GM18505 (cell line): ENCODE results near the gene EHD4.

Experiments used
- ATAC-seq: cut with Tn5 transposase; IDR thresholded peaks from one replicate; pipeline ENCODE4 v1.9.1; 2021; ENCODE audit not compliant: unreplicated experiment
- POLR2A ChIP-seq: IDR thresholded peaks from 4 replicates; pipeline ENCODE4 v1.6.1; 2011; ENCODE audit warnings: borderline replicate concordance; ENCODE audit not compliant: insufficient read depth, insufficient read length; ENCODE audit errors: extremely low read depth

EHD4 gene

GRCh38 chr15:41950489-41950888 lies 21.9 kb downstream of the EHD4 start:
- TF ChIP-seq POLR2A: no peak
- no peak for ATAC-seq

DNA sequence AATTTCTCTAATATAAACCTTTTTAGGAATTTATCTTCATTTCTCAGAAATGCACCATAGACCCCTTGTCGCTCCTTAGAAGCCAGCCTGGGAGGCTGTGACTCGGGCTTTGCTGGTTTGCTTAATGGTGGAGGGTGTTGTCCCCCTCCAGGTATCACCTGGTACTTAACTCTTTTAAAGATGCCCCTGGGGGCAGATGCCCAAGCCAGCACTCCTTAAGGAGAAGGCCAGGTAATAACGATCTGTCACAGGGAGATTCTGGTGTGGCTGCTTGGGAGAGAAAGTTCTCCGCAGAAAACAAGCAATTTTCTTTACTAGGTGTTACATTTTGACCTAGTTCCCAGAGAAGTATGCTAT lies 22.3 kb downstream of the EHD4 start:
- ATAC-seq: no peak
- TF ChIP-seq POLR2A: no peak

GRCh38 chr15:41949401-41950126 lies 22.8 kb downstream of the EHD4 start:
- TF ChIP-seq POLR2A: no peak
- ATAC-seq: no peak

- no peak for TF ChIP-seq POLR2A
- ATAC-seq: no peak
These were observed 23.9 kb downstream of the EHD4 start for GRCh38 chr15:41948490-41948889.

GRCh38 chr15:41946970-41947369 lies 25.4 kb downstream of the EHD4 start:
- no peak for ATAC-seq
- no peak for TF ChIP-seq POLR2A

DNA sequence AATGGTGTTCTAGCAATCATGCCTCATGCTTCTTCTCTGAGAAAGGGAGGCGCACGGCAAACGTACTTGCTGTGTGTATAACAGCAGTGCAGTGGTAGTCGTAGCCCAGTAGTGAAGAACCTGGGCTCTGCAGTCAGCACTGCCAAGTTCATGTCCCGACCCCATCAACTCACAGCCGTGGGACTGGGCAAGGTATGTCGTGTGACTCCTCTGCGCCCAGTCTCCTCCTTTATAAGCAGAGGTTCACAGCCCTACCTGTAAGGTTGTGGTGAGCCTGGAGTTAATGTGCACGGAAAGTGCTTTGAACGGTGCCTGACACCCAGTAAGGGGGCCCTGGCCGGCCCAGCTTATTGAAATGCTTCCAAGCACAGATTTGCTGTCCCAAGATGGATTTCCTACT lies 26.6 kb downstream of the EHD4 start:
- TF ChIP-seq POLR2A: no peak

DNA sequence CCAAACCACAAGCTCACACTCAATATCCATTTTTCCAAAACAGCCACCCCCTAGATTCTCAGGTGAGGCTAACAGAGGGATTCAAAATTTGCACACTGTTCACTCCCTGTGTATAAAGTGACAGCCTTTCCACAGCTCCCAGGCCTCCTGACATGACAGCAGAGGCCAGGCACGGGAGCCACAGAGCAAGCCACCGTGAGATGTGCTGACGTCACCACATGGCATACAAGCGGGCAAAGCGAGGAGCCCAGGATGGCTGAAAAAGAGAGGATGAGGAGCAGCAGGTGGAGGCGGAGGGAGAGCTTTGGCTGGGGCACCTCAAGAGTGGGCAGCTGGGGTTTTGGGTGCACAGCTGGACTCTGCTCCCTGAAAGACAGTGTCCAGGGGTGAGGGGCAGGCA lies 27.1 kb downstream of the EHD4 start:
- ATAC-seq: no peak
- no peak for TF ChIP-seq POLR2A

More for the DNA sequence above, 26.6 kb downstream of the EHD4 start:
- no peak for ATAC-seq

GRCh38 chr15:41944313-41944940 lies 27.9 kb downstream of the EHD4 start:
- TF ChIP-seq POLR2A: no peak
- no peak for ATAC-seq

- TF ChIP-seq POLR2A: no peak
These were observed 28.6 kb downstream of the EHD4 start for GRCh38 chr15:41943543-41944312.

DNA sequence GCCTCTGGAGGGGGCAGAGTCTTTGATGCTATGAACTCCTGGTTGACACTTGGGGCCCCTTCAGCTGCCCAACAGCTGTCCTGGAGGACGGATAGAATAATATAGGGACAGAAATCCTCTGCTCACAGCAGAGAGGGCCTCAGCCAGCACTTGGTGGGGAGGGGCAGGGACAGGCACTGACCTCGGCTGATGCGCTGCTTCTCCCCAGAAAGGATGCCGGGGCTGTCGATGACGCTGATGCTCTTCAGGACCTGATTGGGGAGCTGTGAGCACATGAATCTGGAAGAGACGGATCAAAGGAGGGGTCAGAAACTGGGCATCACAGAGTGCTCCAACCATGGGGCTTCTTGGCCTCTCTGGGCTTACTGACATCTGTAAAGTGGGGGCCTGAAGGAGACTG lies 29.5 kb downstream of the EHD4 start:
- no peak for TF ChIP-seq POLR2A
- no peak for ATAC-seq

More at GRCh38 chr15:41943543-41944312, 28.6 kb downstream of the EHD4 start:
- ATAC-seq: no peak

GRCh38 chr15:41941644-41942415 lies 30.5 kb downstream of the EHD4 start:
- TF ChIP-seq POLR2A: no peak
- ATAC-seq: no peak

GRCh38 chr15:41940441-41940857 lies 31.9 kb downstream of the EHD4 start:
- ATAC-seq: no peak
- TF ChIP-seq POLR2A: no peak

- TF ChIP-seq POLR2A: no peak
- ATAC-seq: no peak
These were observed 32.4 kb downstream of the EHD4 start for GRCh38 chr15:41939986-41940385.
